ENCODE results near the gene RBM33.
A peak's percentile ranks its signal among the peaks of the same experiment; 100 is the strongest.
"Not testable (repeated sequence)": the region's sequence is repeated elsewhere in the genome, so short reads cannot be mapped to it uniquely, and the experiment has no call there.

RBM33 gene

GRCh38 chr7:155660758-155661093, 16.3 kb downstream of the RBM33 start:
- no peak for DNase-seq (ENCODE audit: low read depth, low spot score)

- no peak for DNase-seq (ENCODE audit: low read depth, low spot score)
These were observed 18.0 kb downstream of the RBM33 start for GRCh38 chr7:155662343-155663043.

GRCh38 chr7:155663937-155664336, 19.5 kb downstream of the RBM33 start:
- DNase-seq (ENCODE audit: low read depth, low spot score): no peak

DNA sequence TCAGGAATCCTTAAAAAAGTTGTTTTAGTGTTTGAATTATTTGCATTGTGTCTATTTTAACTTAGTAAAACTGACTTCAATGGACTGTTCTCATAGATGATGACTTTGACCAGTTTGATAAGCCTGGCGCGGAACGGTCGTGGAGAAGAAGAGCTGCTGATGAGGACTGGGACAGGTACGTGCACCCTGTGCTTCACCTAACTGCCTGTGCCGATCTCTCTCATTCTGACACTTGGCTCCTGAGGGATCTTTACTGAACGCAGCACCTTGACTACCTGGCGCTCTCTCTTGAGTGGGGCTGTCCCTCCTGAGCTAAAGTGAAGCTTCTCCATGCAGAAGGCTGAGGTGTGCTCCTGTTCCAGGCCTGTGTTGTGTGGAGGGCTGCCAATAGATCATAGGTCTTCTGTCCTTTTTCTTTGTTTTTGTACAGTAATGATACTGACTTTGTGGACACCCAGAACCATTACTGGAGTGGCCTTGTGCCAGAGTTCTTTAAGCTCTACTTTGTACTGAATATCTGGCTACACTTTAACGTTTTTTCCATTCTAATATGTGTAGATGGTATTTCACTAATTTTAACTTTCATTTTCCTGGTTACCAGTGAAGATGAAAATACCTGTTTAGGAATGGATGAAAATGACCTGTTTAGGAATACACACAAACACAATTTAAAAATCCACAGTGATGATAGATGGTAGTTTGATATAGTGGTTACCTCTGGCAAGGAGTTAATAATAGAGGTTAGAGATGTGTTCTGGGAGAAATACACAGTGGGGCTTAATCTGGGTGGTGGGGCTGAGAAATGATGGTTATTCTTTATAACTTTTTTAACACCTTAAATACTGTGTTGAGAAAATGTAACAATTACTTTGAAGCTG, 20.9 kb downstream of the RBM33 start:
- DNase-seq (ENCODE audit: low read depth, low spot score): no peak

DNA sequence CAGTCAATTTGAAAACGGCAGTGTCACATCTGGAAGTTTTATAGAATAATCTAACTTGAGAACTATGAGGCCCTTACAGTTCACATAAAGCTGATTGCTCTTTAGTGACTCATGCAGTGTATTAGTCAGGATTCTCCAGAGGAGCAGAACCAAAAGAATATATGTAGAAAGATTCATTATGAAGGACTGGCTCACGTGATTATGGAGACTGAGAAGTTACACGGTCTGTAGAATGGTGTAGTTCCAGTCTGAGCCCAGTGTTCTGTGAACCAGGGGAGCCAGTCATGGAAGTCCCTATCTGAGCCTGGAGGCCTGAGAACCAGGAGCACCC, 21.5 kb downstream of the RBM33 start:
- DNase-seq (ENCODE audit: low read depth, low spot score): peak; percentile 34

GRCh38 chr7:155667241-155667829, 22.9 kb downstream of the RBM33 start:
- no peak for DNase-seq (ENCODE audit: low read depth, low spot score)

DNA sequence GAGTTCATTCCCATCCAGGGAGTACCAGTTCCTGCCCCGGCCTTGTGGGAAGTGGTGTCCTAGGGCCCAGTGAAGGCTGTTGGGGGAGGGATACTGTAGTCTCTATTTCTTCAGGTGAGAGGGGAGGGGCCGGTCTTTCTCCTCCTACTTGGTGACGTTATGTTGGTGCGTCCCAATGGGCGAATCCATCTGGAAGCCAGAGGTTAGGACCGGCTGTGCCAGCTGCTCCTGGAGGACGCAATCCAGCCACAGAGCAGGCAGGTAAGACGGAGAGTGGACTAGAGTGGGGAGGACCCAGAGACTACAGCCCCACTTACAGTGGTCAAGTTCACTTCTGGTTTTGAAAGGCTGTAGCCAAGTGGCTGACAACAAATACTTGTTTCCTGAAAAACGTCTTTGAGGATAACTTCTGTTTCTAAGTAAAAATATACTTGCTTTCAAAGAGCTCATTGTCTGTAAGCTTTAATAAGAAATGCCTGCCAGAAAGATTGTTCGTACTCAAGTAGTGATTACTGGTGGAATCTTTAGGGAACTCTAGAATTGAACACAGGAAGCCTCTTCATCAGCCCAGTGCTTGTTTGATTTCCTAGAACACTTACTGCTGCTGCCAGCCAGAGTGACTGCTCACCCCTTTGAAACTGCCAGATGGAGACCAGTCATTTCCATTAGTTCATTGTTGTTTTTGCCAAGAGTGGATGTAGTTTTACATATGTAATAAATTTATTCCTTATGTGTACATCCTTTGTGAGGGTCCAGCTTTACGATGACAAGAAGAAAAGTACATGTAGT, 25.4 kb downstream of the RBM33 start:
- no peak for DNase-seq (ENCODE audit: low read depth, low spot score)

GRCh38 chr7:155670521-155670920, 26.1 kb downstream of the RBM33 start:
- no peak for DNase-seq (ENCODE audit: low read depth, low spot score)

DNA sequence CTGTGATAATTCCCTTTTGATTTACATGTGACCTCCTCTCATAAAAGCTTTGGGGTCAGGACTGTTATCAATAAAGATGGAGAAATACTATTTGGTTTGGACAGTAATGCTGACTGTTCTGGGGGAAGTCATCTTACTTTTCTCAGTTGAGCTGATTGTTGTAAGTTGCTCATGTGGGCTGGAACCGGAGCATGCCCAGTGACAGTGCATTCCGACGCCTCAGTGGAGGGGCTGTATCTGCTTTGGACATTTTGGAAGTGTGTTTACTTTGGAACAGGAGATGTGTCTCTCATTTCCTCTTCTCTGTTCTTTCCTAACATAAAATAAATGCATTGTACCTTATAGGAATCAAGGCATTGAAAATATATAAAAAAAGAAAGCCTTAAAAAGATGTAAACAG, 30.1 kb downstream of the RBM33 start:
- peak; percentile 22 for DNase-seq (ENCODE audit: low read depth, low spot score)

GRCh38 chr7:155676052-155676451, 31.6 kb downstream of the RBM33 start:
- no peak for DNase-seq (ENCODE audit: low read depth, low spot score)

DNA sequence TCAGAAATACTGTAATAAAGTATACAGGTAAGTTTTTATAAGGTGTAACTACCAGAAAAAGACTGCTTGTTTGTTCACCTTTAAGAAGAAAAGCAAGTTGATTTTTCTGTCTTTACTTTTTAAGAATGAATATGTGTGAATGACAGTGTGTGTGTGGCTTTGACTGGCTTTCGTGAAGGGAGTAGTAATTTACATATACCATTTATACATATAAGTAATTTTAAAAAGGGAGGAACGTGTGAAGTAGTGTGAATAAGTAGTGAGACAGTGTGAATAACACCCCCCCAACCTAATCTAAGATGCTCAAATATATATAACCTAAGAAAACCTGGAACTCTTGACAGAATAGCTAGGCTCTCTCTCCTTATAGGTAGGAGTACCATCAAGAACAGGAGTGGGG, 33.2 kb downstream of the RBM33 start:
- DNase-seq (ENCODE audit: low read depth, low spot score): no peak

- DNase-seq (ENCODE audit: low read depth, low spot score): no peak
These were observed 35.7 kb downstream of the RBM33 start for GRCh38 chr7:155680124-155680523.

DNA sequence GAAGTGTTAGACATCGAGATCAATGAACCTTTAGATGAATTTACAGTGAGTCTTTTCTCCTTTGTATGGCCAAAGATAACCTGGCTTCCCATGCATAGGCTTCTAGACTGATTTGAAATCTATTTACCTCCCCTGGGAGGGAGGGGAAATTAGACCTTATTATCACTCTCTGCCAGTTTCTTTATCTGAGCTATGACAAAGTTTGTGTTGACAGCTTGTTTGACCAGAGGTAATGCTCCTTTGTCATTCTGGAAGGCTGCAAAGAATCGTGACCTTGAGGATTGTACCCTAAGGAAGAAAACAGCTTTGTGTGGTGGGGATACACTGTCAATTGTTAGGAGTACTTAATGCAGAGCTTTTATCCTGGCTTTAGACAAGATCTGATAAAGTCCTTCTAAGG, 36.4 kb downstream of the RBM33 start:
- no peak for DNase-seq (ENCODE audit: low read depth, low spot score)

- no peak for DNase-seq (ENCODE audit: low read depth, low spot score)
These were observed 37.2 kb downstream of the RBM33 start for GRCh38 chr7:155681663-155682062.

DNA sequence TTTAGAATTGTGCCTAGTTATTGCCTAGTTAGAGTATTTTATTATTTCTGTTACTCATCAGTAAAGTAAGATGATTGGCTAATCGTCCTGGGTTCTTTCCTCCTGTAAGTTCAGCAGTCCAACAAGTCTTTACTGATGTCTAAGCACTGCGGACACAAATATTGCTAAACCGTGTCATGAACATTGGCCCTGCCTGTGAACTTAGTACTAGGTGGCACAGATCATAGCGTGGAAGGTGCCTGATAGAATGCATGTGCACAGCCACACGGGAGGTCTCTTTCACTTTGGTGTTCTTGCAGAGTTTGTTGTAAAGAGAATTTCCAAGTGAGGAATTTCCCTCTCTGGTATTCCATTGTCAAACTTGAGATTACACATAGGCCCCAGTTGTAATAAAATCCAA, 38.0 kb downstream of the RBM33 start:
- DNase-seq (ENCODE audit: low read depth, low spot score): no peak

DNA sequence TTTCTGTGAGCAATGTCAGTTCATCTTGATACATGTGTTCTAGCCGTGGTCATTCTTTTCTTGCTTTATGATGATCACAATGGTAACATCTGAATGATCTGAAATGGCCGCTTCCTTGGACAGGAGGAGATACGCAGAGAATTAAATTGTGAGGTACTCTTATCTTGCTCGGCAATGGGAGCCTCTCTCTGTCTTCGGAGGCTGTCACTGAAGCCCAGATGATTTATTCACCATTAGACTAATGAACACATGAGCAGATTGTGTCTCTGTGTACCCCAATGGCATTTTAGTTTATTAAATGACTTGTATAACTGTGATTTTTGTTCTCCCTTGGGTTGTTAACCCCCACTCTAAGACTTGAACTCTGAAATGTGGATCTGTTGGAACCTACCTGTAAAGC, 38.6 kb downstream of the RBM33 start:
- no peak for DNase-seq (ENCODE audit: low read depth, low spot score)

DNA sequence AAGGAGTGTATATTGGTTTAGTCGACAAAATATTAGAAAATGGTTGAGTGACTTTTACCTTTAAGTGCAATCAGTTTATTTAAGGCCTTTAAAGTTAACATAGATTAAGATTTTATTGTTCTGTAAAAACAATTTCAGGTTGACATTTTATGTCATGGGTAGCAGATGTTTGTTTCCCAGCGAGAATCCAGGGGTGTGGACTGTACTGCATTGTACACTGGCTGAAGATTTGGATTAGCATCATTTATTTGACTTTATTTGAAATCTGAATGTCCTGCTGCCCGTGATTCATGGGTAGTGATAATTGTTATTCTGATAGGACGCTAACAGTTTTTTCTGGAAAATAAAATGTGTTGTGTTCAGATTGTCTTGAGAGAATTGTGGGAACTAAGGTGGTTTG, 39.3 kb downstream of the RBM33 start:
- DNase-seq (ENCODE audit: low read depth, low spot score): no peak

DNA sequence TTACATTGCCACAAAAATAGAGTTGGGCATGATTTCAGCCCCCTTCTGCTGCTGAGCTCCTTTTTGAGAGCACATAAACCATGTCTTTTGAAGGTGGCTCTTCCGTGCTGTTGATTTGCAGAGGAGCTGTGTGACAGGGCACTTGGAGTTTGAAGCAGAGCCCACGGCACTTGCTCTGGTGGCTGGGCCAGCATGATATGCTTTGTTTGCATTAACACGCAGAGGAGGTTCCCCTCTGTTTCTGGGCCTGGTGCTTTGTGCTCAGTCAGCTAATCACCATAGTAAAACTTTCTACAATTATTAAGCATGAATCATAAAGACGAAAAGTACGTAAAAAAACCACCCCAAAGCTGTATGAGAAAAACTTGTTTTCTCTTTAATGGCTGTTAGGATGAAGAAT, 40.1 kb downstream of the RBM33 start:
- no peak for DNase-seq (ENCODE audit: low read depth, low spot score)

- DNase-seq (ENCODE audit: low read depth, low spot score): no peak
These were observed 40.8 kb downstream of the RBM33 start for GRCh38 chr7:155685070-155685790.

GRCh38 chr7:155685791-155686160, 41.3 kb downstream of the RBM33 start:
- DNase-seq (ENCODE audit: low read depth, low spot score): no peak

GRCh38 chr7:155686620-155687324, 42.3 kb downstream of the RBM33 start:
- not testable (repeated sequence) for DNase-seq (ENCODE audit: low read depth, low spot score)
